ENCODE data around the gene DLGAP5.

Gene DLGAP5

GRCh38 chr14:55206175-55206693 is 14.8 kb upstream of the DLGAP5 start:
- H3K27me3 ChIP-seq (ENCODE audit: control insufficient read depth, insufficient read depth, low read length) = no peaks in the 10 kb centered on the region
- no peaks in the 10 kb centered on the region for H3K36me3 ChIP-seq (ENCODE audit: control insufficient read depth, insufficient read depth, low read length)
- H3K4me1 ChIP-seq (ENCODE audit: control insufficient read depth, insufficient read depth, low read length) = no peaks in the 10 kb centered on the region
- no peak overlapping the region for H3K4me3 ChIP-seq (ENCODE audit: low read length)
- no peak overlapping the region for H3K27ac ChIP-seq (ENCODE audit: low read depth, low read length)
- no peak overlapping the region for H3K9ac ChIP-seq (ENCODE audit: low read length)

GRCh38 chr14:55201219-55202101 is 10.1 kb upstream of the DLGAP5 start:
- Histone ChIP-seq H3K4me1 (ENCODE audit: control insufficient read depth, insufficient read depth, low read length) (no peaks in the 10 kb centered on the region), H3K27ac (ENCODE audit: low read depth, low read length) (no peak overlapping the region), H3K4me3 (ENCODE audit: low read length) (no peak overlapping the region)

GRCh38 chr14:55200651-55201050 is 9.3 kb upstream of the DLGAP5 start:
- Histone ChIP-seq H3K27me3 (ENCODE audit: control insufficient read depth, insufficient read depth, low read length) (no peaks in the 10 kb centered on the region), H3K27ac (ENCODE audit: low read depth, low read length) (no peak overlapping the region), H3K36me3 (ENCODE audit: control insufficient read depth, insufficient read depth, low read length) (no peaks in the 10 kb centered on the region), H3K9ac (ENCODE audit: low read length) (no peak overlapping the region), H3K4me1 (ENCODE audit: control insufficient read depth, insufficient read depth, low read length) (no peaks in the 10 kb centered on the region), H3K4me3 (ENCODE audit: low read length) (no peak overlapping the region)

More at GRCh38 chr14:55201219-55202101, 10.1 kb upstream of the DLGAP5 start:
- Histone ChIP-seq H3K9ac (ENCODE audit: low read length) (no peak overlapping the region), H3K36me3 (ENCODE audit: control insufficient read depth, insufficient read depth, low read length) (no peaks in the 10 kb centered on the region), H3K27me3 (ENCODE audit: control insufficient read depth, insufficient read depth, low read length) (no peaks in the 10 kb centered on the region)

GRCh38 chr14:55198749-55199148 is 7.4 kb upstream of the DLGAP5 start:
- Histone ChIP-seq H3K4me3 (ENCODE audit: low read length) (no peak overlapping the region), H3K9ac (ENCODE audit: low read length) (no peak overlapping the region), H3K27ac (ENCODE audit: low read depth, low read length) (no peak overlapping the region), H3K4me1 (ENCODE audit: control insufficient read depth, insufficient read depth, low read length) (no peaks in the 10 kb centered on the region), H3K36me3 (ENCODE audit: control insufficient read depth, insufficient read depth, low read length) (no peaks in the 10 kb centered on the region), H3K27me3 (ENCODE audit: control insufficient read depth, insufficient read depth, low read length) (no peaks in the 10 kb centered on the region)

GRCh38 chr14:55194656-55195355 is 3.4 kb upstream of the DLGAP5 start:
- Histone ChIP-seq H3K27ac (ENCODE audit: low read depth, low read length) (no peak overlapping the region), H3K27me3 (ENCODE audit: control insufficient read depth, insufficient read depth, low read length) (no peaks in the 10 kb centered on the region), H3K4me3 (ENCODE audit: low read length) (no peak overlapping the region), H3K36me3 (ENCODE audit: control insufficient read depth, insufficient read depth, low read length) (no peaks in the 10 kb centered on the region), H3K9ac (ENCODE audit: low read length) (no peak overlapping the region), H3K4me1 (ENCODE audit: control insufficient read depth, insufficient read depth, low read length) (peaks cover 4% of the 10 kb centered on the region)

- Histone ChIP-seq H3K4me1 (ENCODE audit: control insufficient read depth, insufficient read depth, low read length) (peaks cover 4% of the 10 kb centered on the region), H3K4me3 (ENCODE audit: low read length) (peak overlapping the region; percentile 78), H3K9ac (ENCODE audit: low read length) (peak overlapping the region; percentile 24), H3K36me3 (ENCODE audit: control insufficient read depth, insufficient read depth, low read length) (no peaks in the 10 kb centered on the region), H3K27me3 (ENCODE audit: control insufficient read depth, insufficient read depth, low read length) (no peaks in the 10 kb centered on the region), H3K27ac (ENCODE audit: low read depth, low read length) (peak overlapping the region; percentile 43)
These were observed 753 bp upstream of the DLGAP5 start for GRCh38 chr14:55192054-55192621.

- H3K36me3 ChIP-seq (ENCODE audit: control insufficient read depth, insufficient read depth, low read length) = no peaks in the 10 kb centered on the region
- no peak overlapping the region for H3K9ac ChIP-seq (ENCODE audit: low read length)
- H3K27ac ChIP-seq (ENCODE audit: low read depth, low read length) = no peak overlapping the region
- no peaks in the 10 kb centered on the region for H3K27me3 ChIP-seq (ENCODE audit: control insufficient read depth, insufficient read depth, low read length)
- H3K4me3 ChIP-seq (ENCODE audit: low read length) = peak overlapping the region; percentile 66
- H3K4me1 ChIP-seq (ENCODE audit: control insufficient read depth, insufficient read depth, low read length) = peaks cover 4% of the 10 kb centered on the region
These were observed 531 bp downstream of the DLGAP5 start for GRCh38 chr14:55190906-55191202.

GRCh38 chr14:55188686-55189295 is 2.6 kb downstream of the DLGAP5 start:
- Histone ChIP-seq H3K27me3 (ENCODE audit: control insufficient read depth, insufficient read depth, low read length) (no peaks in the 10 kb centered on the region), H3K27ac (ENCODE audit: low read depth, low read length) (no peak overlapping the region), H3K4me1 (ENCODE audit: control insufficient read depth, insufficient read depth, low read length) (peaks cover 4% of the 10 kb centered on the region), H3K9ac (ENCODE audit: low read length) (no peak overlapping the region), H3K36me3 (ENCODE audit: control insufficient read depth, insufficient read depth, low read length) (no peaks in the 10 kb centered on the region), H3K4me3 (ENCODE audit: low read length) (no peak overlapping the region)

GRCh38 chr14:55180434-55180833 is 11.0 kb downstream of the DLGAP5 start:
- no peaks in the 10 kb centered on the region for H3K4me1 ChIP-seq (ENCODE audit: control insufficient read depth, insufficient read depth, low read length)

GRCh38 chr14:55180006-55180405 is 11.4 kb downstream of the DLGAP5 start:
- H3K36me3 ChIP-seq (ENCODE audit: control insufficient read depth, insufficient read depth, low read length) = no peaks in the 10 kb centered on the region
- H3K27ac ChIP-seq (ENCODE audit: low read depth, low read length) = no peak overlapping the region
- no peaks in the 10 kb centered on the region for H3K27me3 ChIP-seq (ENCODE audit: control insufficient read depth, insufficient read depth, low read length)
- no peak overlapping the region for H3K9ac ChIP-seq (ENCODE audit: low read length)
- no peaks in the 10 kb centered on the region for H3K4me1 ChIP-seq (ENCODE audit: control insufficient read depth, insufficient read depth, low read length)
- no peak overlapping the region for H3K4me3 ChIP-seq (ENCODE audit: low read length)

More at GRCh38 chr14:55180434-55180833, 11.0 kb downstream of the DLGAP5 start:
- H3K9ac ChIP-seq (ENCODE audit: low read length) = no peak overlapping the region
- no peak overlapping the region for H3K4me3 ChIP-seq (ENCODE audit: low read length)
- H3K27ac ChIP-seq (ENCODE audit: low read depth, low read length) = no peak overlapping the region
- H3K36me3 ChIP-seq (ENCODE audit: control insufficient read depth, insufficient read depth, low read length) = no peaks in the 10 kb centered on the region
- no peaks in the 10 kb centered on the region for H3K27me3 ChIP-seq (ENCODE audit: control insufficient read depth, insufficient read depth, low read length)

- Histone ChIP-seq H3K27me3 (ENCODE audit: control insufficient read depth, insufficient read depth, low read length) (no peaks in the 10 kb centered on the region), H3K4me1 (ENCODE audit: control insufficient read depth, insufficient read depth, low read length) (no peaks in the 10 kb centered on the region), H3K4me3 (ENCODE audit: low read length) (no peak overlapping the region), H3K27ac (ENCODE audit: low read depth, low read length) (no peak overlapping the region), H3K9ac (ENCODE audit: low read length) (no peak overlapping the region), H3K36me3 (ENCODE audit: control insufficient read depth, insufficient read depth, low read length) (no peaks in the 10 kb centered on the region)
These were observed 20.9 kb downstream of the DLGAP5 start for GRCh38 chr14:55170526-55170925.

GRCh38 chr14:55160989-55161388 is 30.4 kb downstream of the DLGAP5 start:
- H3K4me3 ChIP-seq (ENCODE audit: low read length) = no peak overlapping the region
- no peaks in the 10 kb centered on the region for H3K4me1 ChIP-seq (ENCODE audit: control insufficient read depth, insufficient read depth, low read length)
- no peaks in the 10 kb centered on the region for H3K36me3 ChIP-seq (ENCODE audit: control insufficient read depth, insufficient read depth, low read length)
- no peak overlapping the region for H3K27ac ChIP-seq (ENCODE audit: low read depth, low read length)
- H3K27me3 ChIP-seq (ENCODE audit: control insufficient read depth, insufficient read depth, low read length) = no peaks in the 10 kb centered on the region
- no peak overlapping the region for H3K9ac ChIP-seq (ENCODE audit: low read length)

Measured in rectal smooth muscle tissue (tissue), 1 donor.